ENCODE measurements around the gene SLC22A12. TPM values are rescaled to one million over a fixed set of nuclear protein-coding genes. Genes with fewer than 3 reads are reported as not detected.

Gene SLC22A12
- total RNA-seq, 1 donor from 2014 or later: not detected

DNA sequence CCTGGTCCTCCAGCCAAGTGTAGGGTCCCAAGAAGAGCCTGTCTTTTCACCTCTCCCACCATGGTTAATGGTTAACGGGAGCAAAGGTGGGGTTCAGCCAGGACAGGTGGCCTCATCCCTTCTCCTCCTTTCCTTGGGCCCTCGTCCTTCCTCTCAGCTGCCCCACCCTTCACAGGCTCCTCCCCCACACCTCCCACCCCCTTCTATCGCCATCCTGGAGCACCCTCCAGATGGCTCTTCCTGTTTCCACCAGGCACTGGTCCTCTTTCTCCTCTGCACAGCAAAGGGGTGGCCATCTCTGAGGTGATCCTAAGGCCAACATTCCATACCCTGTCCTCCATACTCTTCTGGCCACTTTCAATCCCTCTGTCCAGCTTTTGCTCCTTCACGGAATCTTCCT lies 48.9 kb downstream of the SLC22A12 start:
- Histone ChIP-seq H3K27me3 (peaks cover 71% of the 10 kb centered on the region), H3K4me1 (peaks cover 27% of the 10 kb centered on the region), H2AFZ (replicated peaks) (no peak overlapping the region), H3K9ac (no peak overlapping the region), H3F3A (ENCODE audit: low read depth) (peaks cover 28% of the 10 kb centered on the region), H3K4me2 (no peak overlapping the region), H3K27ac (no peak overlapping the region), H3K9me3 (ENCODE audit: low read depth) (no peaks in the 10 kb centered on the region), H3K4me3 (no peak overlapping the region), H4K20me1 (ENCODE audit: low read depth) (peaks cover 43% of the 10 kb centered on the region), H3K79me2 (ENCODE audit: low read depth) (no peaks in the 10 kb centered on the region), H3K36me3 (no peaks in the 10 kb centered on the region)
- peaks cover 26% of the 10 kb centered on the region for H3K4me1 Mint-ChIP-seq
- no peak overlapping the region for H3K4me3 Mint-ChIP-seq
- H3K27me3 Mint-ChIP-seq (ENCODE audit: insufficient read depth, low read depth): peaks cover 9% of the 10 kb centered on the region
- no peaks in the 10 kb centered on the region for H3K9me3 Mint-ChIP-seq
- no peak overlapping the region for H3K27ac Mint-ChIP-seq
- no peak for DNase-seq (ENCODE audit: low spot score)
- no peaks in the 10 kb centered on the region for H3K36me3 Mint-ChIP-seq
- TF ChIP-seq, protein P1, sequence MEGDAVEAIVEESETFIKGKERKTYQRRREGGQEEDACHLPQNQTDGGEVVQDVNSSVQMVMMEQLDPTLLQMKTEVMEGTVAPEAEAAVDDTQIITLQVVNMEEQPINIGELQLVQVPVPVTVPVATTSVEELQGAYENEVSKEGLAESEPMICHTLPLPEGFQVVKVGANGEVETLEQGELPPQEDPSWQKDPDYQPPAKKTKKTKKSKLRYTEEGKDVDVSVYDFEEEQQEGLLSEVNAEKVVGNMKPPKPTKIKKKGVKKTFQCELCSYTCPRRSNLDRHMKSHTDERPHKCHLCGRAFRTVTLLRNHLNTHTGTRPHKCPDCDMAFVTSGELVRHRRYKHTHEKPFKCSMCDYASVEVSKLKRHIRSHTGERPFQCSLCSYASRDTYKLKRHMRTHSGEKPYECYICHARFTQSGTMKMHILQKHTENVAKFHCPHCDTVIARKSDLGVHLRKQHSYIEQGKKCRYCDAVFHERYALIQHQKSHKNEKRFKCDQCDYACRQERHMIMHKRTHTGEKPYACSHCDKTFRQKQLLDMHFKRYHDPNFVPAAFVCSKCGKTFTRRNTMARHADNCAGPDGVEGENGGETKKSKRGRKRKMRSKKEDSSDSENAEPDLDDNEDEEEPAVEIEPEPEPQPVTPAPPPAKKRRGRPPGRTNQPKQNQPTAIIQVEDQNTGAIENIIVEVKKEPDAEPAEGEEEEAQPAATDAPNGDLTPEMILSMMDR (IDR thresholded peaks at IDR 0.05): no peak
- TF ChIP-seq EZH2phosphoT487 (IDR thresholded peaks at IDR 0.05) (no peak), EZH2 (IDR thresholded peaks at IDR 0.05) (no peak)

DNA sequence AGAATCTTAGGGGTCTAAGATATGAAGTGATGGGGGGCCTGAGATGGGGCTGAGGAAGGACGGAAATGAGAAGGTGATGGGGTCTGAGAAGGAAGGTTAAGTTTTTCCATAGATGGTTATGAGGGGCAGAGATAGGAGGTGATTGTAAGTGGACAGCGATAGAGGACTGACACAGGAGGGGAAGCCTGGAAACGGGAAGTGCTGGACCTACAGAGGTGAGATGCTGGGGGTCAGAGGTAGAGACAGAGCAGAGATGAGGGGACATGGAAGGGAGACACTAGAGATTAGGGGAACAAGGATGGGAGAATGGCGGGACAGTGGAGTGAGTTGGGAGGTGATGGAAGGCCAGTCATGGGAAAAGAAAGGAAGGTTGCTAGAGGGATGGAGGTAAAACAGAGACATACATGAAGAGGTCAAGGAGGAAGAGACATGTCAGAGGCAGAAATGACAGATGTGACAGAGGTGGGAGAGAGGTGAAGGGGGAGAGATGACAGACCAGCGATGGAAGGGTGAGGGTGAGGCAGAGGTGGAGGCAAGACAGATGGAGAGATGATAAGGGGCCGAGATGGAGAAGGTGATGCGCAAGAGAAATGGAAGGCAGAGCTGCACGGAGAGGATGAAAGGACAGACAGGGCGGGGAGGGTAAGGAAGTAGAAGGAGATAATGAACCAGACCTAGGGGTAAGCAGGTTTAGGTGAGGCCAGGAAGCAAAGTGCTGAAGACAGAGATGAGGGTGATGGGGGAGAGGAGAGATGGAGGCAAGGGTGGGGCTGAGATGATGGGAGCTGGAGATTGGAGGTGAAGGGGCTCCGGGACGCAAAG lies 50.8 kb downstream of the SLC22A12 start:
- no peak overlapping the region for H2AFZ ChIP-seq (replicated peaks)
- H3K36me3 ChIP-seq: no peaks in the 10 kb centered on the region
- H3K36me3 Mint-ChIP-seq: no peaks in the 10 kb centered on the region
- peak overlapping the region; percentile 80 for H3K4me3 ChIP-seq
- H3K4me1 Mint-ChIP-seq: peaks cover 23% of the 10 kb centered on the region
- no peak for DNase-seq (ENCODE audit: low spot score)
- no peak overlapping the region for H3K9ac ChIP-seq
- no peak overlapping the region for H3K27ac ChIP-seq
- peaks cover 32% of the 10 kb centered on the region for H3F3A ChIP-seq (ENCODE audit: low read depth)
- H3K79me2 ChIP-seq (ENCODE audit: low read depth): no peaks in the 10 kb centered on the region
- peaks cover 75% of the 10 kb centered on the region for H3K27me3 ChIP-seq
- H3K4me3 Mint-ChIP-seq: no peak overlapping the region
- no peak for TF ChIP-seq EZH2phosphoT487 (IDR thresholded peaks at IDR 0.05)
- TF ChIP-seq EZH2 (IDR thresholded peaks at IDR 0.05): peak; percentile 10
- no peaks in the 10 kb centered on the region for H3K9me3 Mint-ChIP-seq
- peaks cover 30% of the 10 kb centered on the region for H3K4me1 ChIP-seq
- H3K9me3 ChIP-seq (ENCODE audit: low read depth): no peaks in the 10 kb centered on the region
- no peak overlapping the region for H3K27ac Mint-ChIP-seq
- H3K27me3 Mint-ChIP-seq (ENCODE audit: insufficient read depth, low read depth): peaks cover 4% of the 10 kb centered on the region
- peak overlapping the region; percentile 90 for H3K4me2 ChIP-seq
- H4K20me1 ChIP-seq (ENCODE audit: low read depth): peaks cover 38% of the 10 kb centered on the region

DNA sequence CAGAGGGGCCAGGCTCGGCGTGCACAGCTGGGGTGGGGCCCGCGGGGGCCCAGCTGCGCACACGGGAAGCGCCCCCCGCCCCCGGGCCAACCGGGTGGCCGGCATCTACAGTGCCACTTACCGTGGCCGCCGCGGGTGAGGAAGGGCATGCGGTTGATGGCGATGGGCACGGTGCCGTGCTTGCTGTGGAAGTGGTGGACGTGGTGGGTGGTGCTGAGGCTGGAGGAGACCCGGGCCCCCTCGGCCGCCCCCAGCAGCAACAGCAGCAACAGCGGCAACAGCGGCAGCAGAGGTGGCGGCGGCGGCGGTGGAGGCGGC lies 51.4 kb downstream of the SLC22A12 start:
- H3K36me3 ChIP-seq: no peaks in the 10 kb centered on the region

More for the DNA sequence above, 51.4 kb downstream of the SLC22A12 start:
- TF ChIP-seq, protein P1 (IDR thresholded peaks at IDR 0.05): no peak
- TF ChIP-seq EZH2phosphoT487 (IDR thresholded peaks at IDR 0.05) (peak; percentile 42), EZH2 (IDR thresholded peaks at IDR 0.05) (peak; percentile 74)
- Mint-ChIP-seq H3K36me3 (no peaks in the 10 kb centered on the region), H3K4me3 (no peak overlapping the region), H3K27me3 (ENCODE audit: insufficient read depth, low read depth) (peaks cover 4% of the 10 kb centered on the region), H3K4me1 (peaks cover 26% of the 10 kb centered on the region), H3K9me3 (no peaks in the 10 kb centered on the region), H3K27ac (no peak overlapping the region)
- no peaks in the 10 kb centered on the region for H3K9me3 ChIP-seq (ENCODE audit: low read depth)
- H3F3A ChIP-seq (ENCODE audit: low read depth): peaks cover 30% of the 10 kb centered on the region
- no peak overlapping the region for H2AFZ ChIP-seq (replicated peaks)
- no peak overlapping the region for H3K9ac ChIP-seq
- peak overlapping the region; percentile 80 for H3K4me3 ChIP-seq
- peaks cover 75% of the 10 kb centered on the region for H3K27me3 ChIP-seq
- peak overlapping the region; percentile 90 for H3K4me2 ChIP-seq
- H3K4me1 ChIP-seq: peaks cover 26% of the 10 kb centered on the region
- H4K20me1 ChIP-seq (ENCODE audit: low read depth): peaks cover 32% of the 10 kb centered on the region
- H3K27ac ChIP-seq: no peak overlapping the region
- DNase-seq (ENCODE audit: low spot score): no peak
- no peaks in the 10 kb centered on the region for H3K79me2 ChIP-seq (ENCODE audit: low read depth)

Data from neural progenitor cell (in vitro differentiated cells).